NCI-H2107 (cell line): ENCODE results near the gene SENP2.
A peak's percentile ranks its signal among the peaks of the same experiment; 100 is the strongest.
"Not testable (repeated sequence)": the region's sequence is repeated elsewhere in the genome, so short reads cannot be mapped to it uniquely, and the experiment has no call there.

Experiments used
- DNase-seq: peaks from one replicate; lab custom pipeline; 2025; lab: John Stamatoyannopoulos, UW

SENP2 gene

DNA sequence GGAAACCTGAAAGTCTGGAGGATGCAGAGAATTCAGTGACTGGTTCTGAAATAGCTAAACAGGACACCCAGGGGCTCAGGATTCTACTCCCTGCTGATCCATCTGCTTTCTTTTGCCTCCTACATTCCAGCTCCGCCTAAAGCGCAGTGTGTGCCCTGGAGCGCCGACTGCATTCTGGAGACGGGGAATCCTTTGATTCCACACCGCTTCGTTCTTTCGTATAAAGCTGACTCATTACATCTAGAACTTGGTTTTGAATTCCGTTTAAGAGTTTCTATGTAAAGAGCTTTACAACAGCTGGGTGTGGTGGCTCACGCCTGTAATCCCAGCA lies 61.8 kb downstream of the SENP2 start:
- DNase-seq, result no peak

- no peak for DNase-seq
Observed at GRCh38 chr3:185648396-185648795, 62.3 kb downstream of the SENP2 start.

GRCh38 chr3:185649414-185649813 lies 63.3 kb downstream of the SENP2 start:
- no peak for DNase-seq

GRCh38 chr3:185651971-185652370 lies 65.9 kb downstream of the SENP2 start:
- no peak for DNase-seq

- DNase-seq, result no peak
Observed at GRCh38 chr3:185653949-185654757, 68.1 kb downstream of the SENP2 start.

DNA sequence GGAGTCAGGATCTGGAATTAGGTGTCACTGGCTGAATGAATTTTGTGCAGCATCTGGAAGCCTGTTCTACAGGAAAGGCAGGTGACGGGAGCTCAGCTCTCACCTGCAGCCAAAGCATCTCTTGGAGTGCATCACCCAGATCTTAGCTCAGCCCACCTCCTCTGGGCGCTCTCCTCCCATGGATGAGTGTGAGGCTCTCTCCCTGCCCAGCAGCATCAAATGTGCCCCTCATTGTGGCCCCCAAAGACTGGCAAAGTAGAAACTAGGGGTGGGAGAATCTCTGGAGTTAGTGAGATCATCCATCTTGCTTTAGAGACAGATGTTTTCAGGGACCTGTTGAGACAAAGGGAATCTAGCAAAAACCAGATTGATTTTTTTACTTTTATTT lies 68.7 kb downstream of the SENP2 start:
- DNase-seq, result no peak

DNA sequence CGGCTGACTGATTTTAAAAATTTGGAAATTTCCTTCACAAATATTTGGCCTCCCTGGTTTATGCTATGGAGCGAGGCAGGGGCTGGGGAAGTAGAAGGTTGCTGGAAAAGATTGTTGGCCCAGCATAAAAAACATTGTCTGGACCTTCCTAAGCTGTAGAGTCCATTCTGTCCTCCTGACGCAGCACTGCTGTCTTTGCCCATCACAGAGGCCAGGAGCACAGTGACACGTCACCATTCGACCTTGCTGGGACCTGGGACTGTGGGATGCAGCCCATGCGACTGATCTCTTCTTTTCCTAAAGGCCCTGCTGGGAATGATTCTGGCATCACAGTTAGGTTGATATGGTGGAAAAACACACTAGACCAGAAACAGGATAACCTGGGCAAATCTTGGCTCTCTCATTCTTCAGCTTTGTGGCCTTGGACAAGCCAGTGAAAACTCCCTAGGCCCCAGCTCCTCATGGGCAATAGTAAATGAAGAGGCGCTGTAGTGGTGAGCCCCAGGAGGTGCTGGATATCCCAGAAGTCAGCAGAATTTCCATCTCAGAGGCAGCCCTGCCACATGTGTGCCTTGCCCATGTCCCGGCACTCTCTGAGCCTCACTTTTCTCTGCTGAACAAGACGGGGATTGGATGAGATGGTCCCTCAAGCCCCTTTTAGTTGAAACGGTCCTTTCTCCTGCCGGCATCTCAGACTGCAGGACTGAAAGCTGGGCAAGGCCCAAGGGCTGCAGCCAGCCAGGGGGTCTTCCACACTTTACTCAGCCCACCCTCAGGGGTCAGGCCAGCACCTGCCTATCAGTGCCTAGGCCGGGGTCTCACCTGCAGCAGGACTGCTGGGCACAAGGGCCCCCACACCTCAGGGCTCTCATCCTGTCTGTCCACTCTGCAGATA lies 69.6 kb downstream of the SENP2 start:
- no peak for DNase-seq

- no peak for DNase-seq
Observed at GRCh38 chr3:185656321-185656840, 70.3 kb downstream of the SENP2 start.

- no peak for DNase-seq
Observed at GRCh38 chr3:185657211-185657610, 71.1 kb downstream of the SENP2 start.

DNA sequence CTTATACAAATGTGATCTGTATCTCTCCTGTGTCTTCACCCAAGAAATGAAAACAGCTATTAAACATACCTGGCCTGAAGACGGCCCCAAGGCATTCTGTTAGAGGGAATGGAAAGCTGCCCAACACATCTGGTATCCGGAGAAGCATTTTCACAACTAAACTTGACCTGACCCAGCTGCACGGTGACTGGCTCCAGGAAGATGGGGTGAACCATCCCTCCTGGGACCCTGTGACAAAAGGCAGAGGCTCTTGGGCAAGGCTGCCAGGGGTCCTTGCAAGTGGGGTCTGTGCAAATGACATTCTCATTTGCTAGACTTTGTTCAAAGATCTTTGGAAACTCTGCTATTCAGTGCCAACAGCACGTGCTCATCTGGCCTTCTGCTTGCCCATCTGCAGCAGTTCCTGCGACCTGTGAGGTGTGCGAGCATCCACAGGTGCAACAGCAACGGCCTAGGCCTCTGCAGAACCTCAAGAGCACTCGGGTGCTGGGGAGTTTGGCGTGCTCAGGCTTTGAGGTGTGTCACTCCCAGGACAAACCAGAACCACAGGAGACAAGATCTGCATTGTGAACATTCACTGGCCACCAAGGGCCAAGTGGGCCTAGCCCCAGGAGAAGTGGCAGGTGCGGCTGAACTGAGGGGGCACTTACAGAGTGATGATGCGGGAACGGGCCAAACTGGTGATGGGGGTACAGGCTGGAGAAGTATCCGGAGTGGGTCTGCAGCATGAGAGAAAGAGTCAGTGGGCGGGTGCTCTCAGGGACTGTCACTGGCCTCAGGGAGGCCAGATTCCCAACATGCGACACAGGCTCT lies 71.8 kb downstream of the SENP2 start:
- DNase-seq, result no peak

GRCh38 chr3:185658504-185658912 lies 72.4 kb downstream of the SENP2 start:
- no peak for DNase-seq

GRCh38 chr3:185658943-185659342 lies 72.8 kb downstream of the SENP2 start:
- no peak for DNase-seq

GRCh38 chr3:185659942-185660921 lies 74.1 kb downstream of the SENP2 start:
- peak; percentile 97 for DNase-seq

GRCh38 chr3:185661296-185661695 lies 75.2 kb downstream of the SENP2 start:
- DNase-seq, result not testable (repeated sequence)

DNA sequence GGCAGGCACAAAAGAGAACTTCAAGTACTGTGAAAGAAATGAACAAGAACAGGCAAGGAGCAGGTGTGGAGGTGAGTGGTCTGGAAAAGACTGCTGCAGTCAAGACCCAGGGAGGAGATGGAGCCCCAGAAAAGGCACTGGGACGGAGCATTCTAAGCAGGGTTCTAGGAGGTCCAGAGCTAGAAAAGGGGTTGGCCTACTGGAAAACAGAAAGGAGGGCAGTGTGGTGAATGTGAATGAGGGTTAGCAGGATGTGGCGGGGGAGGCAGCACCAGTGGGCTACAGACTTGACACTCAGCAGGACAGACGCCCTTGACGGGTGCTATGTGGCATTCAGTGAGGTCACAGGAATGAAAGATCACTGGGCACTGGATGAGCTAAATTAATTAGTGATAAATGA lies 75.7 kb downstream of the SENP2 start:
- DNase-seq, result no peak

DNA sequence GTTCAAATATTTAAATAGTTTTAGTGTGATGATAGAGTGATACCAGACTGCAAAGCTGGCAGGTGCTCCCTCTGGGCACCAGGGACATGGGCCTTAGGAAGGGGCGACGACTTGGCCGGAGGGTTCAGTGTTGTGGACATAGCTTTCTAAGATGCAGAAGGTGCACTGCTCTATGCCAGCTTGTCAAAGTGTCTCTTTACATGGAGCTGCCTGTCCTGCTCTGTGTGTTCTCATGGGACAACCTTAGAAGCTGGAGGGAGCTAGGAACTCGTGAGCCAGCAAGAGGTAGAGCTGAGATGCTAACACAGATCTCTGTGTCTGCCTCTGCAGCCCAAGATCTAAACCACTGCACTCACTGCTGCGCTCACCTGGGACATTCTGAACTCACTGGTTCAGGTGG lies 77.8 kb downstream of the SENP2 start:
- DNase-seq, result no peak

GRCh38 chr3:185667574-185667973 lies 81.5 kb downstream of the SENP2 start:
- DNase-seq, result no peak

GRCh38 chr3:185677146-185677829 lies 91.2 kb downstream of the SENP2 start:
- peak; percentile 9 for DNase-seq

- no peak for DNase-seq
Observed at GRCh38 chr3:185678027-185678426, 91.9 kb downstream of the SENP2 start.

- no peak for DNase-seq
Observed at GRCh38 chr3:185680231-185680630, 94.1 kb downstream of the SENP2 start.
